PC-3 (cell line): ENCODE data around the gene OR2W1. TPM values are rescaled to one million over a fixed set of nuclear protein-coding genes. Genes with fewer than 3 reads are reported as not detected.

Experiments used
- ATAC-seq: fragments of 200-7000 bp; cut with Tn5 transposase; 2 replicates; pipeline ENCODE4 v1.9.1; 2020; ENCODE audit warnings: mild to moderate bottlenecking, moderate library complexity
- Bru-seq: library from RNA; stranded (reverse); fragments of 400-500 nt; gene quantifications from one replicate; lab custom pipeline; 2021; lab: Mats Ljungman, UMichigan
- BruChase-seq, 2 experiments: library from RNA; stranded (reverse); fragments of 400-500 nt; gene quantifications; one replicate each; lab custom pipeline; 2021; lab: Mats Ljungman, UMichigan
- BruUV-seq: library from RNA; stranded (reverse); fragments of 400-500 nt; replicated peaks from 2 replicates; lab custom pipeline; 2021; lab: Mats Ljungman, UMichigan
- CTCF ChIA-PET: fragments of 300-600 bp; sonication (Branson Sonifier 250); formaldehyde crosslinking; loops from one replicate; lab custom pipeline; 2022; ENCODE audit warnings: antibody characterized with exemption; lab: Charles Lee
- POLR2A ChIA-PET: fragments of 300-600 bp; sonication (Branson Sonifier 250); formaldehyde crosslinking; loops from one replicate; lab custom pipeline; 2022; ENCODE audit warnings: antibody characterized with exemption; ENCODE audit not compliant: unreplicated experiment; lab: Charles Lee
- DNase-seq: peaks from one replicate; pipeline ENCODE4 v3.0.0-alpha.2; 2015
- H2AFZ ChIP-seq: fragments of 300-600 bp; sonication (generic); 2 replicates; pipeline ENCODE4 v1.6.0; 2016; ENCODE audit warnings: antibody characterized with exemption, low read length
- H3F3A ChIP-seq: fragments of 300-600 bp; sonication (generic); one replicate; pipeline ENCODE4 v1.6.0; 2017; ENCODE audit warnings: antibody characterized with exemption, low read length, control low read depth, mild to moderate bottlenecking; ENCODE audit not compliant: unreplicated experiment
- H3K27ac ChIP-seq: fragments of 300-600 bp; sonication (generic); 2 replicates; pipeline ENCODE4 v1.5.1; 2016; ENCODE audit warnings: mild to moderate bottlenecking, low read length
- H3K27me3 ChIP-seq: fragments of 300-600 bp; sonication (generic); 2 replicates; pipeline ENCODE4 v1.6.1; 2016; ENCODE audit warnings: low read length, mixed read lengths
- H3K36me3 ChIP-seq: fragments of 300-600 bp; sonication (generic); 2 replicates; pipeline ENCODE4 v1.6.1; 2016; ENCODE audit warnings: low read depth, mixed run types, low read length, mixed read lengths
- H3K4me1 ChIP-seq: fragments of 300-600 bp; sonication (generic); 2 replicates; pipeline ENCODE4 v1.5.1; 2016; ENCODE audit warnings: low read length; ENCODE audit not compliant: insufficient read depth
- H3K4me2 ChIP-seq: fragments of 300-600 bp; sonication (generic); 2 replicates; pipeline ENCODE4 v1.6.0; 2016; ENCODE audit warnings: low read length
- H3K4me3 ChIP-seq: fragments of 300-600 bp; sonication (generic); 2 replicates; pipeline ENCODE4 v1.5.1; 2016; ENCODE audit warnings: mild to moderate bottlenecking, low read length, mixed read lengths
- H3K79me2 ChIP-seq: fragments of 300-600 bp; sonication (generic); 2 replicates; pipeline ENCODE4 v1.6.1; 2017; ENCODE audit warnings: low read length, mixed read lengths
- H3K9ac ChIP-seq: fragments of 300-600 bp; sonication (generic); 2 replicates; pipeline ENCODE4 v1.6.0; 2016; ENCODE audit warnings: mild to moderate bottlenecking, low read length
- H3K9me2 ChIP-seq: fragments of 300-600 bp; sonication (generic); replicated peaks from 2 replicates; pipeline ENCODE4 v1.6.1; 2016; ENCODE audit warnings: mixed run types, low read length, mixed read lengths
- H3K9me3 ChIP-seq: fragments of 300-600 bp; sonication (generic); 2 replicates; pipeline ENCODE4 v1.6.1; 2016; ENCODE audit warnings: low read length, mixed read lengths
- H4K20me1 ChIP-seq: fragments of 300-600 bp; sonication (generic); 2 replicates; pipeline ENCODE4 v1.6.1; 2016; ENCODE audit warnings: low read length, mixed read lengths
- EZH2 ChIP-seq: fragments of 300-600 bp; sonication (generic); IDR thresholded peaks from one replicate; pipeline ENCODE4 v1.6.1; 2017; ENCODE audit warnings: antibody characterized with exemption, mild to moderate bottlenecking, low read length; ENCODE audit not compliant: unreplicated experiment
- EZH2phosphoT487 ChIP-seq: fragments of 300-600 bp; sonication (generic); IDR thresholded peaks from 2 replicates; pipeline ENCODE4 v1.6.1; 2018; ENCODE audit warnings: mild to moderate bottlenecking, antibody characterized with exemption, low read length, borderline replicate concordance
- intact Hi-C: fragments of 100-400 bp; cut with micrococcal nuclease; formaldehyde crosslinking; loops from 2 replicates; pipeline ENCODE4 v1.9.0; 2023
- long read RNA-seq: library from polyadenylated mRNA; unstranded; transcript quantifications from one replicate; pipeline ENCODE4 v2.0.0, GENCODE V29; 2021; ENCODE audit not compliant: unreplicated experiment
- total RNA-seq: library from RNA; depleted of rRNA; stranded (reverse); fragments of >200 nt; gene quantifications from 2 replicates; pipeline ENCODE4 v1.2.3, GENCODE V29; 2014; rRNA removed
- TF ChIP-seq, protein P1 (sequence below): fragments of 300-600 bp; sonication (generic); conservative IDR thresholded peaks from 2 replicates; pipeline ENCODE4 v1.5.1; 2017; ENCODE audit warnings: antibody characterized with exemption, low read depth, mild to moderate bottlenecking, low read length

The OR2W1 gene, protein sequence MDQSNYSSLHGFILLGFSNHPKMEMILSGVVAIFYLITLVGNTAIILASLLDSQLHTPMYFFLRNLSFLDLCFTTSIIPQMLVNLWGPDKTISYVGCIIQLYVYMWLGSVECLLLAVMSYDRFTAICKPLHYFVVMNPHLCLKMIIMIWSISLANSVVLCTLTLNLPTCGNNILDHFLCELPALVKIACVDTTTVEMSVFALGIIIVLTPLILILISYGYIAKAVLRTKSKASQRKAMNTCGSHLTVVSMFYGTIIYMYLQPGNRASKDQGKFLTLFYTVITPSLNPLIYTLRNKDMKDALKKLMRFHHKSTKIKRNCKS
- total RNA-seq (not detected in 2 replicates), Bru-seq, nascent RNA (not detected), BruChase-seq, experiment 1, labeled RNA remaining after a 6-hour chase (not detected), BruChase-seq, experiment 2, labeled RNA remaining after a 2-hour chase (not detected)
- long read RNA-seq = 0 reads

- CTCF ChIA-PET = no interaction called here
- H3K79me2 ChIP-seq = no peaks in the 10 kb centered on the region
- no peaks in the 10 kb centered on the region for H3K9me2 ChIP-seq
- no peaks in the 10 kb centered on the region for H3F3A ChIP-seq
- no peak within 1 kb of the TSS for H3K9ac ChIP-seq
- ATAC-seq (no peak), DNase-seq (no peak)
- H3K9me3 ChIP-seq = no peaks in the 10 kb centered on the region
- H3K4me3 ChIP-seq = no peak within 1 kb of the TSS
- H3K4me1 ChIP-seq = no peaks in the 10 kb centered on the region
- peaks cover 53% of the 10 kb centered on the region for H3K27me3 ChIP-seq
- POLR2A ChIA-PET = no interaction called here
- H3K27ac ChIP-seq = no peak within 1 kb of the TSS
- no peak within 1 kb of the TSS for H2AFZ ChIP-seq
- H4K20me1 ChIP-seq = no peaks in the 10 kb centered on the region
- H3K36me3 ChIP-seq = no peaks in the 10 kb centered on the region
- TF ChIP-seq EZH2phosphoT487 = no peak
- H3K4me2 ChIP-seq = no peak within 1 kb of the TSS
- intact Hi-C loops = no loop called here
- no TSS peak for BruUV-seq
Measured at GRCh38 chr6:29045075-29045474, at the start of gene OR2W1. Gene OR2W1 (minus strand): TSS chr6:29045175. CDS start chr6:29045175, 0 bp downstream.

DNA sequence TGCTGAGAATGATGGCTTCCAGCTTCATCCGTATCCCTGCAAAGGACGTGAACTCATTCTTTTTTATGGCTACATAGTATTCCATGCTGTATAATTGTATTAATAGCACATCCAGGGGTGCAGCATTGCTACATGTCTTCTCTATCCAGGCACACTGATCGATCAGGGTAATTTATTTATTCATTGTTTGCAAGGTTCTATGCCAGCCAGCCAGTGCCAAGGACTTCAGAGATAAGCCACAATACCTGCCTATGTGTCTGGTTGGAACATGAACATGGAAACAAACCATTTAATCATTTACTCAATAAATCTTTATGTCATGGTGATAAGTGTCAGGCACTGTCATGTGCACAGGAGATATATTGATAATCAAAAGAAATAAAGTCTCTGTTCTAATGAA lies 48.0 kb upstream of the OR2W1 start:
- Histone ChIP-seq H3K9me3 (no peaks in the 10 kb centered on the region), H3K4me3 (no peak overlapping the region), H3K9me2 (no peaks in the 10 kb centered on the region), H3K27me3 (peaks cover 4% of the 10 kb centered on the region; the same call in 1 of the 2 replicates), H3K4me1 (no peaks in the 10 kb centered on the region), H3K27ac (no peak overlapping the region), H3F3A (no peaks in the 10 kb centered on the region), H3K79me2 (no peaks in the 10 kb centered on the region), H4K20me1 (no peaks in the 10 kb centered on the region), H3K4me2 (no peak overlapping the region), H3K36me3 (no peaks in the 10 kb centered on the region), H3K9ac (no peak overlapping the region), H2AFZ (no peak overlapping the region)
- ATAC-seq (no peak), DNase-seq (no peak)
- intact Hi-C loops = no loop called here
- POLR2A ChIA-PET = no interaction called here
- TF ChIP-seq, protein P1, sequence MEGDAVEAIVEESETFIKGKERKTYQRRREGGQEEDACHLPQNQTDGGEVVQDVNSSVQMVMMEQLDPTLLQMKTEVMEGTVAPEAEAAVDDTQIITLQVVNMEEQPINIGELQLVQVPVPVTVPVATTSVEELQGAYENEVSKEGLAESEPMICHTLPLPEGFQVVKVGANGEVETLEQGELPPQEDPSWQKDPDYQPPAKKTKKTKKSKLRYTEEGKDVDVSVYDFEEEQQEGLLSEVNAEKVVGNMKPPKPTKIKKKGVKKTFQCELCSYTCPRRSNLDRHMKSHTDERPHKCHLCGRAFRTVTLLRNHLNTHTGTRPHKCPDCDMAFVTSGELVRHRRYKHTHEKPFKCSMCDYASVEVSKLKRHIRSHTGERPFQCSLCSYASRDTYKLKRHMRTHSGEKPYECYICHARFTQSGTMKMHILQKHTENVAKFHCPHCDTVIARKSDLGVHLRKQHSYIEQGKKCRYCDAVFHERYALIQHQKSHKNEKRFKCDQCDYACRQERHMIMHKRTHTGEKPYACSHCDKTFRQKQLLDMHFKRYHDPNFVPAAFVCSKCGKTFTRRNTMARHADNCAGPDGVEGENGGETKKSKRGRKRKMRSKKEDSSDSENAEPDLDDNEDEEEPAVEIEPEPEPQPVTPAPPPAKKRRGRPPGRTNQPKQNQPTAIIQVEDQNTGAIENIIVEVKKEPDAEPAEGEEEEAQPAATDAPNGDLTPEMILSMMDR = no peak
- no peak for TF ChIP-seq EZH2
- no peak for TF ChIP-seq EZH2phosphoT487
- CTCF ChIA-PET = no interaction called here
- BruUV-seq = no TSS peak

DNA sequence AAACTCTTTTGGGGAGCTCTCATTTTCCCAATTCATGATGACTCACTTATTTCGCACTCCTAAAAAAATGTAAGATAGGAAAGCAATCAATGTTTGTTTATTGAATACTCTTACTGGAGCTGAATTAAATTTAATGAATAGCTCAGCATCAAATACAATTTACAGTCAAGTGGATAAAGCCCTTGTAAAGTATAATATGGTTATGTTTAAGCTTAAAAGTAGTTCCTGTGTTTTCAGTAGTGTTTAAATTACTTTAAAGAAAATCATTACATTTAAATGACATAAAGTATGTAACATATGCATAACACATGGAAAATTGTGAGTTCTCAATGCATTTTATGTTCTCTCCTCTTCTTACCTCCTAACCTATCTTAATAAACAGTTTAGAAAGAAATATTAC lies 42.2 kb upstream of the OR2W1 start, which contains the start of gene OR2B3:
OR2B3 (minus strand) TSS at position 101 of the 400 bp plus-strand sequence; CDS start at position 36, 65 bp downstream.
- intact Hi-C loops = no loop called here

More for the DNA sequence above, 42.2 kb upstream of the OR2W1 start, which contains the start of gene OR2B3:
- ATAC-seq = no peak
- no peaks in the 10 kb centered on the region for H3F3A ChIP-seq
- POLR2A ChIA-PET = no interaction called here
- H3K9me2 ChIP-seq = 0 out of 2 replicates have a peak, but pooled peaks cover 5% of the 10 kb centered on the region
- H2AFZ ChIP-seq = no peak within 1 kb of the TSS
- no peaks in the 10 kb centered on the region for H3K36me3 ChIP-seq
- DNase-seq = no peak
- TF ChIP-seq EZH2 (no peak), EZH2phosphoT487 (no peak)
- TF ChIP-seq, protein P1 = no peak
- H4K20me1 ChIP-seq = no peaks in the 10 kb centered on the region
- H3K9me3 ChIP-seq = no peaks in the 10 kb centered on the region
- H3K4me1 ChIP-seq = no peaks in the 10 kb centered on the region
- no TSS peak for BruUV-seq
- no peak within 1 kb of the TSS for H3K27ac ChIP-seq
- H3K9ac ChIP-seq = no peak within 1 kb of the TSS
- H3K4me2 ChIP-seq = no peak within 1 kb of the TSS
- CTCF ChIA-PET = no interaction called here
- H3K27me3 ChIP-seq = peaks cover 33% of the 10 kb centered on the region
- no peaks in the 10 kb centered on the region for H3K79me2 ChIP-seq
- H3K4me3 ChIP-seq = no peak within 1 kb of the TSS
